GM19467 (cell line): Measurements from ENCODE around the gene OR8D4.
"Not testable (repeated sequence)": the region's sequence is repeated elsewhere in the genome, so short reads cannot be mapped to it uniquely, and the experiment has no call there.

Source experiments
- ATAC-seq: cut with Tn5 transposase; IDR thresholded peaks from one replicate; pipeline ENCODE4 v1.9.1; 2021; ENCODE audit warnings: mild to moderate bottlenecking, moderate library complexity; ENCODE audit not compliant: unreplicated experiment

Gene OR8D4

DNA sequence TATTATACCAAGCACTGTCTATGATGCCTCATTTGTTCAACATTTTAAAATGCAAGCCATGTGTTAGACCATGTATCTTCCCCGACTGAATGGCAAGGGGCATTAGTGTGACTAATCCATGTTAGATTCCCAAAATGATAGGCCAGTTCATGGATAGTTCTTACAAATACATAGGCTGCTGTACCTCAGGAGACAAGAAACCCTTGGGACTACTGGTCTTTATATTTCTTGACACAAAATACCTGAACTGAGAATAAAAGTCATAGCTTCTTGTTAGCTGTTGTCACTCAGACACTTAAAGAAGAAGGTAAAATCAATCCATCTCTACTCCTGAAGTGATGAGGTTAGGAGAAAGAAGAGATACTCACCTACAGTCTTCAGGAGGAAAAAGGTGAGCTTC is at the start of gene OR8D4:
OR8D4 (plus strand) TSS at position 301 of the 400 bp plus-strand sequence. CDS start 4,265 bp downstream, outside the sequence.
- no peak for ATAC-seq

DNA sequence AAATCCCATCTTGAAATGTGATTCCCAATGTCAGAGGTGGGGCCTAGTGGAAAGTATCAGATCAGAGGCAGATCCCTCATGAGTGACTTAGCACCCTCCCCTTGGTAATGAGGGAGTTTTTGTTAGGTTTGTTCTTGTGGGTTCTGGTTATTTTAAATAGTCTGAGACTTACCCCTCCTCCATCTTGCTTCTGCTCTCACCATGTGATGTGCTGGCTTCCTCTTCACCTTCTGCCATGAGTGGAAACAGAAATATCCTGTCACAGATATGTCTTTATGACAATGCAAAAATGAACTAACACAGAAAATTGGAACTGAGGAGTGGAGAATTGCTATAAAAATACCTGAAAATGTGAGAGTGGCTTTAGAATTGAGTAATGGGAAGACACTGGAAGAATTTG is 49.6 kb upstream of the OR8D4 start:
- no peak for ATAC-seq

DNA sequence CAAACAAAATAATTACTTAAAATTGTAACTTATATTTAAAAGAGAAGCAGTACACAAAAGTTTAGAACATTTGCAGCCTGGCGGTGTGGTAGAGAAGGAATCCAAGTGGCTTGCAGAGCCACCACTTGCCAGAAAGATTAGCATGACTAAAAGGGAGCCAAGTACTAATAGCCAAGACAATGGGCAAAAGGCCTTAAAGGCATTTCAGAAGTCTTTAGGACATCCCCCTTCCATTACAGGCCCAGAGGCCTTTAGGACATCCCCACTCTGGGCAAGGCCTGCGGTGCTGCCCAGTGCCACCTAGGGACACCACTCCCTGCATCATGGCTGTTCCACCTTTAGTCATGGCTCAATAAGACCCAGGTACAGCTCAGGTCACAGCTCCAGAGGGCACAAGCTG is 48.9 kb upstream of the OR8D4 start:
- ATAC-seq = no peak

DNA sequence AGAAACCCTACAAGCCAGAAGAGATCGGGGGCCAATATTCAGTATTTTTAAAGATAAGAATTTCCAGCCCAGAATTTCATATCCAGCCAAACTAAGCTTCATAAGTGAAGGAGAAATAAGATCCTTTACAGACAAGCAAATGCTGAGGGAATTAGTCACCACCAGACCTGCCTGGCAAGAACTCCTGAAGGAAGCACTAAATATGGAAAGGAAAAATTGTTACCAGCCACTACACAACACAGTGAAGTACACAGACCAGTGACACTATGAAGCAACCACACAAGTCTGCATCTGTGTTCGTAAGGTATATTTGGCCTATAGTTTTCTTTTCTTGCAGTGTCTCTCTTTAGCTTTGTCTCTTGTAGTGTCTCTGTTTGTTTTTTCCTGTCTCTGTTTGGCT is 45.5 kb upstream of the OR8D4 start:
- no peak for ATAC-seq

GRCh38 chr11:123859731-123860130 is 42.2 kb upstream of the OR8D4 start:
- ATAC-seq = no peak

DNA sequence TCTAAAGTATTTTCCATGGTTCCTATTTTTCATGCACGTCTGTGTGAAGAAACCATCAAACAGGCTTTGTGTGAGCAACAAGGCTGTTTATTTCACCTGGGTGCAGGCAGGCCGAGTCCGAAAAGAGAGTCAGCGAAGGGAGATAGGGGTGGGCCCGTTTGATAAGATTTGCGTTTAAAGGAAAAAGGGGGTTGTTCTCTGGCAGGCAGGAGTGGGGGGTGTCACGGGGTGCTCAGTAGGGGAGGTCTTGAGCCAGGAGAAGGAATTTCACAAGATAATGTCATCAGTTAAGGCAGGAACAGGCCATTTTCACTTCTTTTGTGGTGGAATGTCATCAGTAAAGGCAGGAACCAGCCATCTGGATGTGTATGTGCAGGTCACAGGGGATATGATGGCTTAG is 36.7 kb upstream of the OR8D4 start:
- not testable (repeated sequence) for ATAC-seq

DNA sequence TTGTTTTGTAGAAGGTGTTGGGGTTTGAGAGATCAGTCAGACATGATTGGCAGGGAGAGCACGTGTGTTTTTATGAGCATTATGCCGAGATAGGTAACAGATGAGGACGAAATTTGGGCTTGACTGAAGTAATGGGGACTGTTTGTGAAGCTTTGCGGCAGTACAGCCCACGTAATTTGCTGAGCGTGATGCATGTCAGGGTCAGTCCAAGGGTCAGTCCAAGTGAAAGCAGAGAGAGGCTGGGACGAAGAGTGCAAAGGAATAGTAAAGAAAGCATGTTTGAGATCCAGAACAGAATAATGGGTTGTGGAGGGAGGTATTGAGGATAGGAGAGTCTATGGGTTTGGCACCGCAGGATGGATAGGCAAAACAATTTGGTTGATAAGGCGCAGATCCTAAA is 34.2 kb upstream of the OR8D4 start:
- not testable (repeated sequence) for ATAC-seq

DNA sequence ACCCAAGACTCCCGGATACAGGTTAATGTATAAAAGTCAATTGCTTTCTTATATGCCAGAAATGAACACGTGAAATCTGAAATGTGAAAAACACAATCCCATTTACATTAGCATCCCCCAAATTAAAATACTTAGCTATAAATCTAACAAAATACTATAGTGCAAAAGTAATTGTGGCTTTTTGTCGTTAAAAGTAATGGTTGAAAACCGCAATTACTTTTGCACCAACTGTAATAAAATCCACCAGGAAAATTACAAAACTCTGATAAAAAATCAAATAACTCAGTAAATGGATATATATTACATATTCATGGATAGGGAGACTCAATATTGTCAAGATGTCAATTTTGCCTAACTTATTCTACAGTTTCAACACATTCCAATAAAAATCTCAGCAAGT is 21.1 kb upstream of the OR8D4 start:
- no peak for ATAC-seq

DNA sequence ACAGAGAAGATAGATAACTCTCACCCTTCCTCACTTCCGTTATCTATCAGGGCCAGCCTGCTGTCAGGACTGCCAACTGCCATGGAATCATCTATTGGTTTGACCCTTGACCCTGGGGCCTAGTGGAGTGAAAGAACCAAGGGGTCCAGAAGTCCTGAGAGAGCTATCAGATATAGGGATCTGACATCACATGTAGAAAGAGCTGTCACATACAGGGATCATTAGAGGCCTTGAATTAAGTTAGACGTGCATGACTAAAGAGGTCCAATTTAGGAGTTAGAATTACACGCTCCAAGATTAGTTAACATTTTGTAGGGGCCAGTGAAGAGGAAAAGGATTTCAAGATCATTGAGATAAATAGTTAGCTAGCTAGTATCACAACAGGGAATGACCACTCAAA is 16.4 kb upstream of the OR8D4 start, which contains the start of gene TMEM225:
TMEM225 (minus strand) TSS at position 101 of the 400 bp plus-strand sequence. CDS start 245 bp downstream, outside the sequence.
- no peak for ATAC-seq

DNA sequence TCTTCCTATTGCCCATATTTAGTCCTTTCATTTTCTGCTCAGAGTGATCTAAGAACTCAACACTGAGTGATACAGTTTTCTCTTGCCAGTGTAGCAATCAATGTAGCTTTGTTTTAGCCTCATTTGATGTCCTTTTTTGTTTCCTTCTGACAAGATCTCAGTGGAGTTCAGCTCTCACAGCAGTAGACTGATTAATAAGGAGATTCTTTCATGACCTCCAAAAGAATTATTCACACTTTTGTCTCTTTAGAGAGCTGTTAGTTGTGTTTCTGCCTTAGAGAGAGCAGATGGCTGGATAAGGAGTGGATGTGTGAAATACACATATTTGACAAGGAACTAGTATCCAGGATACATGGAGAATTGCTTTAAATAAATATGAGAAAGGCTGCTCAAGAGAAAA is 9.9 kb upstream of the OR8D4 start:
- no peak for ATAC-seq

DNA sequence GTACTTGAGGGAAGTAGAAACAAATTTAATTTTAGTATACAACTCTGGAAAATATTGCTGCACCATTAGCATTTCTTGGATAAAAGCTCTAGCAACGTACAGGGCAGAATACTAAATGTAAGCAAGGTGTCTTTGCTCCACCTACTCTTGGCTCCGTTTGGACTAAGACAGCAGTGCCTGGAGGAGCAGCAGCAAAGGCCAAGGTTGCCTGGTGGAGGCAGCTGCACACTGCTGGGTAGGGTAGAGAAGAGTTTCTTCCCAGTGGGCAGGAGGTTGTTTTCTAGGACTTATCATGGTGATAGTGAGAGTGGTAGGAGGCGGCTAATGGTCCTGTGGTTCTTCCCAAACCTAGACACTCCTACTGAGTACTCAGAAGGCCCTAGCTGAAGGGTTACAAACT is 2.2 kb upstream of the OR8D4 start:
- no peak for ATAC-seq

- ATAC-seq = no peak
Measured at GRCh38 chr11:123903932-123904331, 2.0 kb downstream of the OR8D4 start.

GRCh38 chr11:123904932-123905331 is 3.0 kb downstream of the OR8D4 start:
- no peak for ATAC-seq

DNA sequence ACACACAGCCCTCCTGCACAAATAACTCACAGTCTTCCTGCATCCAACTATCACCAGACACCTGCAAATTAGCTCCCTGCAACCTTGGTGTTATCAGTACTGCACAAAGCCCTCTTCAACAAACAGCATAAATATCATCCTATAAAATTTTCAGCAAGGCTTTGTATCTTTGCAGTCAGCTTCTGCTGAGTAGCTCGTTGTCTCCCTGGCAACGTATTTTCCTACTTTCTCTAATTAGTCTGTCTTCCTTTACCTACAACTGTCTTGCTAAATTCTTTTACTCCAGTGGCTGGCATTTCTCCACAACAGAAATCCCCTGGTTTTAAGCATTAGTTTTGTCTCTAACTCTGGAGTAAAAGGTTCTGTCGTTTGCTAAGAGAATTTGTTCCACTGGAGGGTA is 3.9 kb downstream of the OR8D4 start:
- ATAC-seq = no peak

GRCh38 chr11:123920943-123921342 is 19.0 kb downstream of the OR8D4 start:
- ATAC-seq = no peak

DNA sequence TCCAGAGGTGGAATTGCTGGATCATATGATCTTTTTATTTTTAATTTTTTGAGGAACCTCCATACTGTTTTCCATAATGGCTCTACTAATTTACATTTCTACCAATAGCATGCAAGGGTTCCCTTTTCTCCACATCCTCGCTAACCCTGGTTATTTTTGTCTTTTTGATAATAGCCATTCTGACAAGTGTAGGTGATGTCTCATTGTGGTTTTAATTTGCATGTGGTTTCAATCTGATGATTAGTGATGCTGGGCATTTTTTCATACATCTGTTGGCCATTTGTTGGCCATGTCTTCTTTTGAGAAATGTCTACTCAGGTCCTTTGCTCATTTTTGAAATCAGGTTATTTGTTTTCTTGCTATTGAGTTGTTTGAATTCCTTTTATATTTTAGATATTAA is 22.1 kb downstream of the OR8D4 start:
- ATAC-seq = no peak

GRCh38 chr11:123939317-123939716 is 37.4 kb downstream of the OR8D4 start, which contains the start of gene OR4D5:
Gene OR4D5, plus strand, starts transcription at chr11:123939617. Its CDS starts 0 bp downstream, at chr11:123939617.
- no peak for ATAC-seq

- ATAC-seq = no peak
Measured at GRCh38 chr11:123942413-123942812, 40.4 kb downstream of the OR8D4 start.

GRCh38 chr11:123943738-123944137 is 41.8 kb downstream of the OR8D4 start, which contains the start of gene OR6T1:
Gene OR6T1, minus strand, starts transcription at chr11:123943838. Its CDS starts 0 bp downstream, at chr11:123943838.
- no peak for ATAC-seq

GRCh38 chr11:123945132-123945531 is 43.2 kb downstream of the OR8D4 start:
- no peak for ATAC-seq

DNA sequence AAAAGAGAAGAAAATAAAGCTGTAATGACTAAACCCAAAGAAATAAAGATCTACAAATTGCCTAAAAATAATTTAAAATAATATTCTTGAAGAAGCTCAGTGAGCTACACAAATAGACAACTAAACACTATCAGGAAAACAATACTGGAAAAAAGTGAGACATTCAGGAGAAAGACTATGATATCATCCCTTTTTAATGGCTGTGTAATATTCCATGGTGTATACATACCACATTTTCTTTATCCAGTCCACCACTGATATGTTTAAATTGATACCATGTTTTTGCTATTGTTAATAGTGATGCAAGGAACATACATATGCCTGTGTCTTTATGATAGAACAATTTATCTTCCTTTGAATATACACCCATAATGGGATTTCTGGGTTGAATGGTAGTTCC is 54.8 kb downstream of the OR8D4 start:
- ATAC-seq = no peak
